GM19035 (cell line): ENCODE data around the gene CCDC188.
"Not testable (repeated sequence)": the region's sequence is repeated elsewhere in the genome, so short reads cannot be mapped to it uniquely, and the experiment has no call there.

Experiments used
- ATAC-seq: cut with Tn5 transposase; IDR thresholded peaks from one replicate; pipeline ENCODE4 v1.9.1; 2021; ENCODE audit not compliant: unreplicated experiment

The CCDC188 gene

DNA sequence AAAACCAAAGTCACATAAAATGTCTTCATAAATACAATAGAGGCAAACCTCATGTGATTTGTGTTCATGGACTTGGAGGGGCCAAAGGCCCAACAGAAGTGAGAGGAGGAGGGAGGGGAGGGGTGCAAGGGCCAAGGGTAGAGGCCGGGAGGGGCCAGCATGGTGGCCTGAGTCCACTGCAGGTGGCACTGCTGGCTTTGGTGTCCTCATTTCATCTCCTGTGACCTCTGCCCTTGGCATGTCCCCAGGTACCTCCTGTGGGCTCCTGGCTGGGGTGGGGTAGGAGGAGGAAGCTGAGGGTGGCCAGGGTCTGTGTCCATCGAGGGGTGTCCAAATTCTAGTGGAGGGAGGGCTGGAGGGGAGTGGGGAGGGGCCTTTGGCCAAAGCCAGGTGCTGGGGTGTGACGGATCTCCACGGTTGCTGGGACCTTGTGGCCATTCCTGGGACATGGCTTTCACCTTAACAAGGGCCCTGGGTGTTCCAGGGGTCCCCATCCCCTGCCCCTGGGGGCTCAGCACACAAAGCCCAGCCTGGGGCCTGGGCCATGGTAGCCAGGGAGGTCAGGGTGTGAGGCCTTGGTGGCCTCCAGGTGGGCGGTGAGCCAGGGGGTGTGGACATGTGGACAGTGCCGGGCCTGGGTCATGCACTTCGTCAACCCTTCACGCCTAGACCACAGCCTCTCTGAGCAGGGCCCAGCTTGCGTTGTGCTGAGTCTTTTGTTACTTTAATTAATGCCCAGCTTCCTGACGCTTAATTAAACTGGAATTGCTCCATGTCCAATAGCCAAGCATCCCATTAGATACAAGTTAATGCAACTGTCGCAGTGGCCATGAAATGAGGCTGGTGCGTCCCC, 20.7 kb upstream of the CCDC188 start:
- no peak for ATAC-seq

DNA sequence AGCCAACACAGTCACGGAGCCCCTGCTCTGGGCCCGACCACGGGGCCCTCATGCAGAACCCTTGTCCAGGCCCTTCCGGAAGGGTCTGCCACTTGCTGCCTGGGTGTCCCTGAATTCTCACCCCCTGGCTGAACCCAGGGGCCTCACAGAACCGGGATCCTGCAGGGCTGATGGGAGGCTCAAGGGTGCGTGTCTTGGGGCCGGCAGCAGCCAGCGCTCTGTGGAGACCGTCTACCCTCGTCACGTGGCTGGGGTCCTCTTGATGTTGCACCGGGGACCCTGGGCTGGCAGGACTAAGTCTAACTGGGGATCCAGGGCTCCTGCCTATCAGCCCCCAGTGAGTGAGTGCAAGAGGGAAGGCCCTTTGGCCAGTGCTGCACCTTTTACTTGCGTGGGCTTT, 19.3 kb upstream of the CCDC188 start:
- ATAC-seq = no peak

DNA sequence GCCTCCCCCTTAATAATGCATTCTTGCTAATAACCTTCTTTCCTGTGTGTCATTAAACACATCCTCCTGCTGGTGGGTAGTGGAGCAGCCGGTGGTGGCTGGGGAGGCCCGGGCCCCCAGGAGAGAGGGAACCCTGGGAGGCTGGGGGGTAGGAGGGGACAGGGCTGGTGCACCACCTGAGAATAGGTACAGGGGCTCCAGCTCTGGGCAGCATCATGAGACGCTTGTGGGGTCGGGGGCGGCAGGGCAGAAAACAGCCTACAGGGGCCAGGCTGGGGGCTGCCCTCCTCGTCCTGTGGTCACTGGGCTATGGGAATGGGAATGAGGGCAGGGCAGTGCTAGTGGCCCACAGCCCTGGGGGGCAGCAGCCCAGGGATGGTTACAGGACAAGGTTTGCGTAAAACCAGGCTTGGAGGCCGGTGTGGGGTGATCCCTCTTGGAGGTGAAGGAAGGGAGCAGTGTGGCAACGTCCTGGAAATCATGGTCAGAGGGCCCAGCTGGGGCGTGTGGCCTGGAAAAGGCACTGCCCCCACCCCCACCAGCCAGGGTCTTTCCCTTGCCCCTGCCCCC, 18.5 kb upstream of the CCDC188 start:
- no peak for ATAC-seq

DNA sequence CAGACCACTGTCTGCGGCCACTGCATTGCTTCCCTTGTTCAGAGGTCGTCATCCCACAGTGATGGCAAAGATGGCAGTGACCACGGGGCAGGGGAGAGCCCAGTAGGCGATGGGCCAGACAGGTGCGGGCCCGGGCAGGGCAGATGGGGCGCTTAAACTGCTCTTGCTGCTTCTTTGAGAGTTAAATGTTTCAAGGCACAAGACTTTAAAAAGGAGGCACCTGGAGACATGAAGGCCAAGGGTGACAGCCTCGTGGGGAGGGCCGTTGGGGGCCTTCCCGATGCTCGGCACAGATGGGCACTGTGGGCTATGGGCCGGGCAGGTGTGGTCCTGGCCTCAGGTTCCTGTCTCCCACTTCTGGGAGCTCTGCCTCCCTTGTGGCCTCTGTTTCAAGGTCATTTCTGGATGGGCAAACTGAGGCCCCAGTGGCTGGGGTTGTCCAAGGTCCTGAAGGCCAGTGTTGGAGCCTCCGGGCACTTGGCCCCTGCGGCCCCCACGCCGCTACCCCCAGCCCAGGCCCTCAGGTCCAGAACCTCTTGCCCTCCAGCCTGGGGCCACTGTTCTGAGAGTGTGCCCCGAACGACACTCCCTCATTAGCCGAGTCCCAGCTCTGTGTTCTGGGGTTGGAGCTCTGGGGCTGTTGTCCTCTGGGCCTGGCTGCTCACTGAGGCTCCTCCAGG, 16.9 kb upstream of the CCDC188 start:
- no peak for ATAC-seq

DNA sequence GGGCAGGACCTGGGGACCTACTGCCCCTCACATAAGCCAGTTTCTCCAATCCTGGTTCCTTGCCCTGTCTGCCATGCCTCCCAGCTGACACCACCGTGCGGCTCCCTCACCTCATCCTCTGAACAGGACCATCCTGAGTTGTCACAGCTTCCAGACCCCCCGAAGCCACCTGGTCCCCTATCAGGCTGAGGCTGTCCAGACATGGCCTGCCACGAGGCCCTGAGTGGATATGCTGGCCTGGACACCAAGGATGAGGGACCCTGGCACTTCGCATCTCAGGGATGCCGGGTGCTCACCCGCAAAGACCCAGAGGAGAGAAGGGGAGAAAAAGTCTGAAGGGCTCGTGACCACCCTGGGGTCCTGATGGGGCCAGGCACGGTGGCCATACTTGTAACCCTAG, 15.8 kb upstream of the CCDC188 start:
- no peak for ATAC-seq

DNA sequence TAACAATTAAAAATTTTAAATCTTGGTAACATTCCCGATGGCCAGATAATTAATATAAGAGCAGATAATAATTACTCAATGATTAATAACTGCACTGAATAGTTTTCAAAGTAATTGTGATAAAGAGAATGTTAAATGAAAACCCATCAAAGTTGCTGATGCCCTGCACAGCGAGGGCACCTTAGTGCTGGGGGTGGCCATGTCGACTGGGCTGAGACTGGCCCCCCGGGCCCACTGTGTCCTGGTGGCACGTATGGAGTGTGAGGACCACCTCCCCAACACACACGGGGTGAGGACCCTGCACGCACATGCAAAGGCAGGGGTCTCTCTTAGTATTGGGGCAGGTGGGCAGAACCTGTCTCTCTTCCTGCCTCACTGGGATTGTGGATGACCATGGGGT, 15.1 kb upstream of the CCDC188 start:
- no peak for ATAC-seq

DNA sequence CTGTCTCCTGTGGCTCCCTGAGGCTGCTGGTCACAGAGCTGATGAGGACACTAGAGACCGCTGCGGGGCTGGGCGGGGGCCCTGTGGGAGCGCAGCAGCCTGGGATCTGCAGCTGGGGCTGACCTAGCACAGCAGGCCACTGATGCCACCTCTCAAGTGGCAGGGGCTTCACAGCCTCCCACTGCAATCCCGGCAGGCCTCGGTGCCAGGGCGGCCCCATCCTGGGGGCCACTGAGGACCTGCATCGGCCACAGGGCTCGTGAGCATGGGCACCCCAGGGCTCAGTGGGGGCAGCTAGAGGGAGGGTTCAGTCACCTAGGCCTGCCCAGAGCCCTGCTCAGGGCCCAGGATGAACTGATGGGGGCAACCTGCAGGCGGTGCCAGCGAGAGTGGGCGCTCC, 14.6 kb upstream of the CCDC188 start:
- ATAC-seq = no peak

DNA sequence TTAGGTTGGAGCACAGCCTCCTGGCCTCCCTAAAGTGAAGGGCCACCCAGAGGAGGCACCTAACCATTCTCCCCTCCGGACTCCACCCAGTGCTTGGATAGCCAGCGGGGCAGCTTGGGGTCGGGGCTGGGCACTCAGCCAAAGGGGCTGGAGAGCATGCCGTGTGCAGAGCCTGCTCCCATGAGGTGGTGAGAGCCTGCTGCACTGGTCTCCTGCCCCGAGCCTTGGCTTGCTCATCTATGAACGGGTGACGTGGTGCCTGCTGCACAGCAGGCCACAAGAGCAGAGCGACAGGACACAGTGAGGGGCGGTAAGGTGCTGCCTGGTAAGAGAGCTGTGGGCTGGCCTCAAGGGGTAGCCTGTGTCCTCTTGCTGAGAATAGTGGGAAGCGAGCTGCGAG, 14.0 kb upstream of the CCDC188 start:
- no peak for ATAC-seq

DNA sequence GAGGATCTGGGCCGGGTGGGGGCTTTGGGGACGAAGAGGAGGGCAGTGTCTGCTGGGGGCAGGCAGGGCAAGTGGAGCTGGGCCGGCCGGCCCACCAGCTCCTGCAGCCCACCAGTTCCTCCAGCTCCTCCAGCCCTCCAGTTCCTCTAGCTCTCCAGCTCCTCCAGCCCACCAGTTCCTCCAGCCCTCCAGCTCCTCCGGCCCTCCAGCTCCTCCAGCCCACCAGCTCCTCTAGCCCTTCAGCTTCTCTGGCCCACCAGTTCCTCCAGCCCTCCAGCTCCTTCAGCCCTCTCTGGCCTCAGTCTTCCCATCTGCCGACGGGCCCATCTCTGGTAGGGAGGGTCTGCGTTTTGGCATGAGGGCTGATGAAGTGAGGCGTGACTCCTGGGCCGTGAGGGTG, 9.2 kb upstream of the CCDC188 start:
- no peak for ATAC-seq

DNA sequence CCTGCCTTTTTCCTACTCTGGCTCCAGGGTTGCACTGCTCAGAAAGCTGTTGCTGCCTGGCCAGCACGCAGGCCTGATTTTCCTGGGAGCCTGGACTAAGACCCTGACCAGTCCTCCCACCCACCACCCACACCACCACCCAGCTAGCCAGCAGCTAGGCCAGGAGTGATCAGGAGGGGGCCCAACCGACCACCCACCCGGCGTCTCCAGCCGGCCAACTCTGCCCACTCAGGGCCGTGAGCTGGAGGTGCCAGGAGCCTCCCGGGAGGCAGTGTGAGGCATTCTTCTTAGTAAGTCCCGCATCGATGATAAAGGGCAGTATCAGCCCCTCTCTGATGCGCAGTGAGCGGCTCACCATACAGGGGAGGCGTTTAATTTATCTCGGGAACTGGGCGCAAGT, 8.7 kb upstream of the CCDC188 start:
- ATAC-seq = not testable (repeated sequence)

DNA sequence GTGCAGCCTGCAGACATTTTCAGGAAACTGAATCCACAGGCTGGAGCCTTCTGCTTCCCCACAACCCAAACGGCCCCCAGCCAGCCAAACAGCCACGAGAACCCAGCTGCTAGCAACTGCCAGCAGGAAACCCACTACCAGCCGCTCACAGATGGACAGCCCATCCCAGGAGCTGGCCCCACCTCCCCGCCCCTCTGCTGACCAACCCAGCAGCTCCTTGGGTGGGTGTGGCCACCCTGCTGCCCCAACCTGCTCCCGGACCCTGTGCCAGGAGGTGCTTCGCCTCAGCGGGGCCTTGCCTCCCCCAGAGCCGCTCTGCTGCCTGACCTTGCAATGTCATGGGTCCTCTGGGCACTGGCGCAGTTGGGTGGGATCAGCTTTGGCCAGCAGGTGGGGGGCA, 8.2 kb upstream of the CCDC188 start:
- no peak for ATAC-seq

DNA sequence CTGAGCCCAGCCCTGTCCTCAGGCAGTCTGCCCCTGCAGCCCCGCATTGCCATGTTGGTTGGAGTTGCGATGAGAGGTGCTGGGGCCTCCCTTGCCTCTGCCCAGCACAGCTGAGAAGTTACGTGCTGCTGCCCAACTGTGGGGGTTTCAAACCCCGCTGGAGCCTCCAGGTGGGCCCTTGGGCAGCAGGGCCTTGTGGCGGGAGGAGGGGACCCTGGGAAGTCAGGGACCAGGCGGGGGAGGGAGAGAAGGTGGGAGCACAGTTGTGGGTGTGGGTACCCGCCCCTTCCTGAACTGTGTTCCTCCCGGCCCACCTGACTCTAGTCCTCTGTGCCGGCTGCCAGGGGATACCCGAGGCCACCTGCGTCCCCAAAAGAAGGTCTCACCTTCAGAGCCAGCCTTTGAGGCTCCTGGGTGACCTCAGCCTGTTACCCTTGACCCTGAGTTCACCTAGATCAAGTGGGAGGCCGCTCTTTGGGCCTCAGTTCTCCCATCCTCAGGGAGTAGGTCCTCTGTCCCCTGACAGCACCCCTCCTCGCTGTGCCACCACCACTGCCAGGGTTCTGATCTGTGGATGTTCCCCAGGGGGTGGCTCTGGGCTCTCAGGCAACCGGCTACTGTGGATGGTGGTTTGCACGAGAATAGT, 7.7 kb upstream of the CCDC188 start:
- ATAC-seq = no peak

DNA sequence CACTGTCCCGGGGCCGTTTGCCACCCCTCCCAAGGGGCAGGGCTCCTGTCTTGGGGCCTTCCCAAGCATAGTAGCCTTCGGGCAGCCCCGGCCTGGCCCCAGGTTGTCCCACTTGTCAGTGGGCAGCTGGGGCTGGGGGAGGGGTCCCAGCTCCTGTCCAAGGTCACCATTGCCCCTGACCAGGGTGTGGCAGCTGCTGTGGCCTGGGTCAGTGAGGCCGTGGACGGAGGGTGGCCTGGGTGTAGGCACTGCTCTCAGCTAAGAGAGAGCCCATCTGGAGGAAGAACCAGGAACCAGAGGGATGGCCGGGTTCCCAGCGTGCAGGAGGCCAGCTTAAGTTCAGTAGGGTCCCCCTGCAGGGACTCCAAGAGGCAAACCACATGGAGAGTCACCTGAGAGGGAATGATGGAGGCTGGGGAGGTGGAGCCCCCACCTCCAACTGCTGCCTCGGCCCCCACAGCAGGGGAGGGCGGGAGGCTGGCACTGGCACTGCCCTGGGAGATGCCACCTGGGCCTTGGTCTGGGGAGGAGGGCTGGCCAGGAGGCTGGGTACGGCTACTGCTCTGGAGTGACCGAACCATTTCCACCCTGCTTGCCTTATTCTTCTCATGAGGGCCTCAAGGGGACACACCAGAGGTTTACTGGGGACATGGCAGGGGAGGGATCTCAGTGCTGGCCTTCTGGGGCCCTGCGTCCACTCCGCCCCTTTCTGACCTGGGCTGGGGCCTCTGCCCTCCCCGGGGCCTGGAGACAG, 6.8 kb upstream of the CCDC188 start:
- ATAC-seq = no peak

DNA sequence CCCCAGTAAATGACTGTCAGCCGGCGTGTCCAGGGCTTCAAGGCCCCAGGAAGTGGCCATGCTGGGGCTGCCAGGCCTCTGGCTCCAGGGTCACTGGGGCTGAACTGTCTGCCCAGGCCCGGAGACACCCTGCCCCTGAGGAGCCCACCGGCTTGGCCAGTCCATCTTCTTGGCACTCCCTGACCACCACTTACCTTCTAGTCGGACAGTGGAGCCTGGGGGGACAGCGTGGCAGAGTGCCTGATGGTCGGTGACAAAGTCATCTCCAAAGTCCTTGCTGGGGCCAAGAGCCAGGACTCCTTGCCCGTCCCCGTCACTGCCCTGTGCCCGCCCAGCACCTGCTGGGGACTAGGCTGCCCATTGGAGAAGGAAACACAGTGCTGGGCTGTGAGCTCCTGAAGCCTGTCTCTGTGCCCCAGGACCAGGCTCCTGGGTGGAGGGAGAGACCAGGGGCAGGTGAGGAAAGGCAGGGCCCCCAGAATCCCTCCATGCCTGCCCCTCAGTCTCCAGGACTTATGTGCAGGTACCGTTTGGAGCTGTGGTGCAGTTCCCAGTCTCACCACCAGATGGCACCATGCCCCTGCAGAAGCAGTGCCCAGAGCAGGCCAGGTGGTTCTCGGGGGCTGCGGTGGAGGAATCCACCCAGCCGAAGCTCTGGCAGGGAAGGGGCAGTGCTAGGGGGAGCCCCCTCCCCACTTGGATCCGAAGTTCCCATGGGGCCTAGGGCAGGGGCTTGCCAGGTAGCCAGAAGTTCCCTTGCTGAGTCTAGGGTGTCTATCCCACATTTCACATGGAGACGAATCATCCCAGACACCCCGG, 6.0 kb upstream of the CCDC188 start:
- ATAC-seq = no peak

DNA sequence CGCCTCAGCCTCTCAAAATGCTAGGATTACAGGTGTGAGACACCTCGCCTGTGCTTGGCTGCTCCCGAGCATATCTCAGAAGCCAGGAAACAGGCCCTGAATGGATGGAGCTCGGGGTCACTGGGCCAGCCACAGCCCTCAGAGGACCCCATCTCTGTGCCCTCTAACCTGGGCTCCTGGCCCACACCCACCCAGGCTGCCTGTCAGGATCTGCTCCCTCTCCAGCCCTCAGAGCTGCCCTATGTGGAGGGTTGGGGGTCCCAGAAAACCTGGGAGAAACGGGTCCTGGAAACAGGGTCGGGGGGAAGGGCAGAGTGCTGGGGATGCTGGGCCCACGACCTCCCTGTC, 5.2 kb upstream of the CCDC188 start:
- no peak for ATAC-seq

DNA sequence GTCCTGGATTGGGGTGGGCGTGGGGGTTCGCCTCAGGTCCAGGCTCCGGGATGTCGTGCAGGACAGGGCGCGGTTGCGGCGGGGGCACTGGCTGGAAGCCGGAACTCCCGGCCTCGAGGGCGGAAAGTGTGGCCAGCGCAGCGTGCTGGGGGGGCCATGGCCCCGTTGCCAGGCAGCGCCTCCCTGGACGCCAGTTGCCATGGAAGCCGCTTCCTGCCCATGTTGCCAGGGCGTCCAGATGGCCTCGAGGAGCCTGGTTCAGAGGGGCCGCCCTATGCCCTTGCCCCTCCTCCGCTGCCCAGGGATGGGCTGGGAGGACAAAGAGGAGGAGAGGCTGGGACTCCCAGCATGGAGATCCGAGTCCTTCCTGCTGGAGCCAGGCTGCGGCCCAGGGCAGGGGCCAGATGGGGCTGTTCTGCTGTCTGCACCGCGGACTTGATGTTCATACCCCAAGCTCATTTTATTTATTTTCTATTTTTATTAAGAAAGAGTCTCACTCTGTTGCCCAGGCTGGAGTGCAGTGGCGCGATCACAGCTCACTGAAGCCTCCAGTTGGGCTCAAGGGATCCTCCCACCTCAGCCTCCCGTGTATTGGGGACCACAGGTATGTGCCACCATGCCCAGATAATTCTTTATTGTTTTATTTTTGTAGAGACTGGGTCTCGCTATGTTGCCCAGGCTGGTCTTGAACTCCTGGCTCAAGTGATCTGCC, 4.6 kb upstream of the CCDC188 start:
- ATAC-seq = no peak

DNA sequence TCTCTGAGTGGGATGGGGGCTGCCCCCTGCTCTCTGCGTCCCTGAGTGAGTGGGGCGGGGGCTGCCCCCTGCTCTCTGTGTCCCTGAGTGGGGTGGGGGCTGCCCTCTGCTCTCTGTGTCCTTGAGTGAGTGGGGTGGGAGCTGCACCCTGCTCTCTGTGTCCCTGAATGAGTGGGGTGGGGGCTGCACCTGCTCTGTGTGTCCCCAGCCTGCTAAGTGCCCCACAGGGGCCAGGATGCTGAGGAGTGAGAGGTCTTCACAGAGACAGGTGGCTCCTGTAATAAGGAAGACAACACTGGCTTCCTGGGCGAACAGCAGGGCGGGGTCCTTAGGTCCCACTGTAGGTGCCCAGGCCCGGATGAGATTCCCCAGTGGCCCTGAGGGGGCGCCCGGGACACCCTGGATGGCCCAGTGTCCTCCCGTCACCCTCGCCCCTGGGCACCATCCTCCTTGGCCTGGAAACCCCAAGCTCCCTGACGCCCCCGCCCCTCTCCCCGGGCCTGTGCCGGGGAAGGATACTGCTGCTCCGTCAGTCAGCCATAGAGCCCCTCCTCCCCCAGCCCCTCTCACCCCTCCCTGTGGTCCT, 3.8 kb upstream of the CCDC188 start:
- no peak for ATAC-seq

DNA sequence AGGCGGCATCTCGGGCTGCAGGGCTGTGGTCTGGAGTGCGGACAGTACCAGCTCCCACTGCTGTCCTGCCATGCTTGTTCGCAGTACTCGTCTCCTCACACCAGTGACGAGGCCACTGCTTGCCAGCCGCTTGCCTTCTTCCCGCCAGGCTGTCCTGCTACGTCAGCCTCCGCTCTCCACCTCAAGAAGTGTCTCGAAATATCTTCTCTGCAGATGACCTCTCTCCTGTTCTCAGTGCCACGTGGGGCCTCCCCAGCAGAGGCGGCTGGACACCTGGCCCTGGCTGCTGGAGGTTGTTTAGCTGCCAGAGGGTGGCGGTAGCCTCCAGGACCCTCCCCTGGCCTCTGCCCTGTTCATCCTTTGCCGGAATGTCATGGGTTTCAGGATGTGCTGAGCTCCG, 3.1 kb upstream of the CCDC188 start:
- no peak for ATAC-seq

DNA sequence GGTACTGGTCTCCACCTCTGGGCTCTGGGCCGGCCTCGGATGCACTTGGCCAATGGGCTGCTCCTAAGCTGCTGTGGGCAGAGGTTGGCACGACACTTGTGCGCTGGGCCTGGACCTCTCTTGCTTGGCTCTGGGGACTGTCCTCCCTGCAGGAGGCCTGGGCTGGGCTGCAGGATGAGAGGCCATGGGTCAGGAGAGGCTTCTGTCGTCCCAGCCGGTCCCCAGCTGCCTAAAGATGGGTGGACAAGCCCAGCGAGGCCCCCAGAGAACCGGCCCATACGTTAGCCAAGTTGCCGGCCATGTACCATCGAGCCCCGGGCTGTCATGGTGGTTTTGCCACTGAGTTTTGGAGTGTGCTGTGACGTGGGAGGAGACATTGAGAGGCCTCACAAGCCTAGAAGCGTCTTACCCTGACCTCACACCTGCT, 1.6 kb upstream of the CCDC188 start:
- no peak for ATAC-seq

DNA sequence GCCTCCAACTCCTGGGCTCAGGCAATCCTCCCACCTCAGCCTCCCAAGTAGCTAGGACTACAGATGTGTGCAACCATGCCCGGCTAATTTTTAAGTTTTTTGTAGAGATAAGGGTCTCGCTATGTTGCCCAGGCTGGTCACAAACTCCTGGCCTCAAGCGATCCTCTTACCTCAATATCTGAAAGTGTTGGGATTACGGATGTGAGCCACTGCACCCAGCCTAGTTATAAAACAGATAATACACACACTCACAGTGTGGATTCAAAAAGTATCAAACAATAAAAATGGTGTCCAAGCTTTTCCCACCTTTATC, 377 bp upstream of the CCDC188 start:
- no peak for ATAC-seq
